K562 (cell line): ENCODE measurements around the gene ADD2. TPM values are rescaled to one million over a fixed set of nuclear protein-coding genes. Genes with fewer than 3 reads are reported as not detected.

Experiments
- ATAC-seq: fragments of 200-7000 bp; cut with Tn5 transposase; 3 replicates; pipeline ENCODE4 v1.9.1; 2020; ENCODE audit warnings: moderate library complexity
- BruUV-seq: library from RNA; stranded (reverse); fragments of 400-500 nt; replicated peaks from 2 replicates; lab custom pipeline; 2021; lab: Mats Ljungman, UMichigan
- CTCF ChIA-PET: fragments of 300-600 bp; formaldehyde crosslinking; extraction: SDS; loops from one replicate; lab custom pipeline; 2021; ENCODE audit warnings: low intra/inter-chr PET ratio; lab: Yijun Ruan, JAX
- POLR2A ChIA-PET: fragments of 300-600, 350-650 bp; sonication (Branson Sonifier 250); formaldehyde crosslinking; extraction: SDS; loops from one replicate; lab custom pipeline; 2021; ENCODE audit warnings: antibody characterized with exemption, inconsistent platforms; lab: Yijun Ruan, JAX
- DNase-seq, 4 experiments: peaks; one replicate each; pipeline versions ENCODE4 v3.0.0 to v3.0.0-alpha.2; 2011 to 2018; ENCODE audit warnings: low spot score in 3 of 4, mixed read lengths in 3 of 4; ENCODE audit errors: extremely low read depth in 1 of 4
- FAIRE-seq: peaks from 2 replicates; lab custom pipeline; 2011; peaks lifted over from hg19 to GRCh38; lab: Jason Lieb, UNC
- H2AFZ ChIP-seq: 2 replicates; pipeline ENCODE4 v1.6.0; 2011; ENCODE audit warnings: low read depth, low read length, control low read depth, inconsistent platforms
- H3K27ac ChIP-seq: fragments of 200-600 bp; 3 replicates; pipeline ENCODE4 v1.8.0; 2011; ENCODE audit warnings: low read depth, mild to moderate bottlenecking, control low read depth, inconsistent platforms, low read length, moderate library complexity, mixed read lengths; ENCODE audit errors: extremely low read depth
- H3K27me3 ChIP-seq, 2 experiments: fragments of 300-600 bp in 1 of 2; 2 replicates in 1 of 2; 3 replicates in 1 of 2; pipeline versions ENCODE4 v1.6.0 to v1.8.0; 2011; ENCODE audit warnings: inconsistent platforms in 2 of 2, low read length in 2 of 2, mild to moderate bottlenecking in 1 of 2, mixed read lengths in 1 of 2, moderate library complexity in 1 of 2; ENCODE audit not compliant: control insufficient read depth in 2 of 2, insufficient read depth in 2 of 2
- H3K36me3 ChIP-seq: fragments of 300-600 bp; 3 replicates; pipeline ENCODE4 v1.8.0; 2011; ENCODE audit warnings: mild to moderate bottlenecking, low read length, inconsistent platforms; ENCODE audit not compliant: control insufficient read depth, insufficient read depth
- H3K4me1 ChIP-seq, 2 experiments: fragments of 200-600 bp in 1 of 2; replicated peaks in 1 of 2; 2 replicates in 1 of 2; 3 replicates in 1 of 2; pipeline versions ENCODE4 v1.5.1 to v1.8.0; 2011; ENCODE audit warnings: inconsistent platforms in 2 of 2, low read length in 2 of 2, mild to moderate bottlenecking in 1 of 2, mixed read lengths in 1 of 2, moderate library complexity in 1 of 2; ENCODE audit not compliant: control insufficient read depth in 2 of 2, insufficient read depth in 2 of 2
- H3K4me2 ChIP-seq: 2 replicates; pipeline ENCODE4 v1.6.1; 2011; ENCODE audit warnings: low read length, control low read depth, inconsistent platforms, mixed read lengths; ENCODE audit not compliant: insufficient read depth
- H3K4me3 ChIP-seq: fragments of 200-600 bp; sonication (generic), shearing (Covaris generic); 2 replicates; pipeline ENCODE4 v1.5.1; 2016; ENCODE audit warnings: control low read depth, inconsistent platforms
- H3K79me2 ChIP-seq: fragments of 200-600 bp; 3 replicates; pipeline ENCODE4 v1.8.0; 2011; ENCODE audit warnings: low read length, inconsistent platforms; ENCODE audit not compliant: control insufficient read depth, insufficient read depth
- H3K9ac ChIP-seq, 2 experiments: 2 replicates each; pipeline versions ENCODE4 v1.6.0 to v1.6.1; 2011; ENCODE audit warnings: low read depth in 2 of 2, low read length in 2 of 2, control low read depth in 1 of 2, inconsistent platforms in 1 of 2, mild to moderate bottlenecking in 1 of 2, mixed read lengths in 1 of 2; ENCODE audit not compliant: insufficient read depth in 1 of 2
- H3K9me1 ChIP-seq: one replicate; pipeline ENCODE4 v1.6.0; 2011; ENCODE audit warnings: inconsistent platforms, mild to moderate bottlenecking, low read length, moderate library complexity; ENCODE audit not compliant: control insufficient read depth, insufficient read depth
- H3K9me3 ChIP-seq: replicated peaks from 2 replicates; pipeline ENCODE4 v1.5.1; 2011; ENCODE audit warnings: low read depth, low read length, inconsistent platforms; ENCODE audit not compliant: control insufficient read depth, insufficient read depth
- H4K20me1 ChIP-seq: replicated peaks from 2 replicates; pipeline ENCODE4 v1.6.1; 2011; ENCODE audit warnings: low read length, inconsistent platforms, mixed read lengths; ENCODE audit not compliant: control insufficient read depth, insufficient read depth
- CREM ChIP-seq: IDR thresholded peaks from 2 replicates; pipeline ENCODE4 v1.6.1; 2014; ENCODE audit warnings: antibody characterized with exemption, low read depth
- EGR1 ChIP-seq: fragments of 450-650 bp; conservative IDR thresholded peaks from 2 replicates; pipeline ENCODE4 v1.6.1; 2017; ENCODE audit warnings: mild to moderate bottlenecking
- ESRRB ChIP-seq: fragments of 250-450 bp; sonication (Bioruptor Pico); IDR thresholded peaks from 2 replicates; pipeline ENCODE4 v1.5.0; 2020; ENCODE audit warnings: mild to moderate bottlenecking, moderate library complexity, borderline replicate concordance
- ETV6 ChIP-seq, 3 experiments: fragments of 150-350 bp in 1 of 3; sonication (generic) in 1 of 3; formaldehyde crosslinking in 1 of 3; IDR thresholded peaks; 2 replicates each; pipeline versions ENCODE4 v1.6.1 to v1.8.0; 2014 to 2022; ENCODE audit warnings: borderline replicate concordance in 2 of 3, low read depth in 2 of 3, antibody characterized with exemption in 1 of 3, low read length in 1 of 3, mild to moderate bottlenecking in 1 of 3, missing genetic modification reagents in 1 of 3
- KAT8 ChIP-seq: fragments of 450-650 bp; IDR thresholded peaks from 2 replicates; pipeline ENCODE4 v1.6.1; 2016; ENCODE audit warnings: low read depth, mild to moderate bottlenecking
- MEF2D ChIP-seq: conservative IDR thresholded peaks from 2 replicates; pipeline ENCODE4 v1.6.1; 2016; ENCODE audit warnings: low read depth, missing genetic modification characterization, missing compliant biosample characterization
- NONO ChIP-seq, 2 experiments: fragments of 200-400 bp in 1 of 2; fragments of 450-650 bp in 1 of 2; formaldehyde crosslinking in 1 of 2; IDR thresholded peaks; 2 replicates each; pipeline ENCODE4 v1.6.1; 2017; ENCODE audit warnings: low read depth in 2 of 2, mild to moderate bottlenecking in 2 of 2, moderate library complexity in 2 of 2, low read length in 1 of 2
- RBM39 ChIP-seq: fragments of 200-400 bp; formaldehyde crosslinking; optimal IDR thresholded peaks from 2 replicates; pipeline ENCODE3; 2018; ENCODE audit warnings: low read depth, low read length
- SAFB ChIP-seq: fragments of 200-400 bp; formaldehyde crosslinking; IDR thresholded peaks from 2 replicates; pipeline ENCODE4 v1.6.1; 2017; ENCODE audit warnings: low read depth, low read length, borderline replicate concordance
- SMARCA4 ChIP-seq: fragments of 450-650 bp; IDR thresholded peaks from 2 replicates; pipeline ENCODE4 v1.6.1; 2016
- SRSF9 ChIP-seq: fragments of 200-400 bp; formaldehyde crosslinking; IDR thresholded peaks from 2 replicates; pipeline ENCODE4 v1.6.1; 2017; ENCODE audit warnings: low read depth, low read length, borderline replicate concordance
- ZNF282 ChIP-seq: sonication (generic); formaldehyde crosslinking; IDR thresholded peaks from 2 replicates; pipeline ENCODE4 v1.8.1; 2023; ENCODE audit warnings: missing genetic modification reagents
- ZNF324 ChIP-seq: fragments of 250-450 bp; sonication (Bioruptor Pico); IDR thresholded peaks from 2 replicates; pipeline ENCODE4 v1.4.0; 2020; ENCODE audit warnings: mild to moderate bottlenecking
- WGBS: fragments of 100-300 bp; shearing (Covaris generic); methylation state at CpG from one replicate; pipeline ENCODE4 v1.1.6; 2016; ENCODE audit warnings: low coverage, mixed read lengths; ENCODE audit not compliant: insufficient coverage; ENCODE audit errors: missing lambda C conversion rate; 5-methylcytosine and 5-hydroxymethylcytosine counted together
- in situ Hi-C: fragments of 300-500 bp; cut with MboI; formaldehyde crosslinking; loops from 4 replicates; pipeline ENCODE4 v1.15.0; 2018; ENCODE audit warnings: inconsistent platforms, mixed read lengths
- intact Hi-C: fragments of 100-400 bp; cut with micrococcal nuclease; formaldehyde crosslinking; loops from 2 replicates; pipeline ENCODE4 v1.14.2; 2022
- polyA plus RNA-seq, 8 experiments: library from polyadenylated mRNA; depleted of rRNA in 4 of 8; stranded (reverse) in 5 of 8; unstranded in 3 of 8; fragments of >200 nt; fragmentation: Nextera tagmentation in 2 of 8; fragmentation: Illumina TruSeq in 1 of 8; extraction: Ambion mirVana in 2 of 8; extraction: Trizol in 1 of 8; gene quantifications; 2 replicates each; pipeline versions ENCODE4 v1.2.1 to v1.2.3, GENCODE V29; 2011 to 2014; ENCODE audit warnings: inconsistent platforms in 1 of 8, missing spikeins in 1 of 8
- total RNA-seq, 7 experiments: library from RNA; depleted of rRNA in 6 of 7; stranded (reverse); fragments of >200 nt in 6 of 7; fragmentation: Illumina TruSeq in 2 of 7; extraction: Trizol in 2 of 7; gene quantifications; 2 replicates each; pipeline versions ENCODE4 v1.2.1 to v1.2.3, GENCODE V29; 2011 to 2021; ENCODE audit warnings: low replicate concordance in 1 of 7
- TF ChIP-seq, protein P1 (sequence below): fragments of 250-450 bp; sonication (Bioruptor Pico); IDR thresholded peaks from 2 replicates; pipeline ENCODE4 v1.8.0; 2022; ENCODE audit warnings: moderate library complexity, mild to moderate bottlenecking, inconsistent platforms
- TF ChIP-seq, protein P2 (sequence below): fragments of 450-650 bp; IDR thresholded peaks from 2 replicates; pipeline ENCODE4 v1.6.1; 2016
- TF ChIP-seq, protein P3 (sequence below): sonication (generic); formaldehyde crosslinking; IDR thresholded peaks from 2 replicates; pipeline ENCODE4 v1.8.0; 2022; ENCODE audit warnings: missing genetic modification reagents, mild to moderate bottlenecking, moderate library complexity, borderline replicate concordance
- TF ChIP-seq, protein P4 (sequence below): fragments of 250-450 bp; sonication (Bioruptor Pico); IDR thresholded peaks from 2 replicates; pipeline ENCODE4 v1.8.0; 2021; ENCODE audit warnings: moderate library complexity, mild to moderate bottlenecking, inconsistent platforms

The ADD2 gene
- total and polyA plus RNA-seq, 9 of the 15 experiments (the other 6 are each of a cell fraction or from before 2014, with no cell fraction given), result 3.5 to 63.0 (median 36.2) TPM

DNA sequence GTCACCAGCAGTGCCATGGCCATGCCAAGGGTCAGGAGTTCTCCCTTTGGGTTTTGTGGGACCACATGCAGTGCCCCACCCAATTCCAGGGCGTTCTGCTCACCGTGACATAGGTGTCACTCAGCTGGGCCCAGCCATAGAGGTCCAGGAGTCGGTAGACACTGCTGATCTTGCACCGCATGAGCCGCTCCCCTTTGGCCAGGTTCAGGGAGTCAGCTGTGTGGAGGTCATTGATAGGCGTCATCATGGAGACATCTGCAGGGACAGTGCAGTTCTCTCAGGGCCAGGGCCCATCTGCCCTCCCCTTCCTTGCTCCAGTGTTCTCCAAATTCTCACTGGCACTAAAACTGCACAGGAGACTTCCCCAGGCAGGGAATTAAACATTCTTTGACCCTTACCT, 71.9 kb downstream of the ADD2 start:
- H4K20me1 ChIP-seq, result no peaks in the 10 kb centered on the region
- 37% methylated on average over 6 of the region's 6 CpGs for WGBS
- FAIRE-seq, result peak; percentile 23
- no TSS peak for BruUV-seq
- H3K27me3 ChIP-seq, result no peaks in the 10 kb centered on the region
- H3K79me2 ChIP-seq, result no peaks in the 10 kb centered on the region
- no peak overlapping the region for H3K27ac ChIP-seq
- ChIA-PET POLR2A (interaction anchor here (0.6 to 2.2 kb wide), 5 partner anchors 8 to 56 kb away, joined by 3 to 9 read pairs (median 5); no protein-coding TSS in a partner anchor), CTCF (no interaction called here)
- H3K9me1 ChIP-seq, result peaks cover 9% of the 10 kb centered on the region
- H3K36me3 ChIP-seq, result peaks cover 41% of the 10 kb centered on the region
- peak in 3 of 4 experiments; percentile 35 to 53 (median 42) for DNase-seq
- H3K4me1 ChIP-seq, result peaks cover 7 to 13% of the 10 kb centered on the region in 2 experiments; a peak in 3 of 5 replicates
- intact Hi-C loops (no loop called here), in situ Hi-C loops (no loop called here)
- peak; percentile 70 for ATAC-seq
- H3K9me3 ChIP-seq, result no peaks in the 10 kb centered on the region
- no peak overlapping the region for H3K4me3 ChIP-seq
- H3K4me2 ChIP-seq, result no peak overlapping the region
- H2AFZ ChIP-seq, result no peak overlapping the region
- peak overlapping the region in 1 of 2 experiments; percentile 23; a peak in 1 of 4 replicates for H3K9ac ChIP-seq
- no peak for TF ChIP-seq EGR1
- TF ChIP-seq NONO (IDR thresholded peaks at IDR 0.05; ENCODE audit: low read depth in 2 of 2, low read length in 1 of 2), result no peak
- TF ChIP-seq, protein P1, sequence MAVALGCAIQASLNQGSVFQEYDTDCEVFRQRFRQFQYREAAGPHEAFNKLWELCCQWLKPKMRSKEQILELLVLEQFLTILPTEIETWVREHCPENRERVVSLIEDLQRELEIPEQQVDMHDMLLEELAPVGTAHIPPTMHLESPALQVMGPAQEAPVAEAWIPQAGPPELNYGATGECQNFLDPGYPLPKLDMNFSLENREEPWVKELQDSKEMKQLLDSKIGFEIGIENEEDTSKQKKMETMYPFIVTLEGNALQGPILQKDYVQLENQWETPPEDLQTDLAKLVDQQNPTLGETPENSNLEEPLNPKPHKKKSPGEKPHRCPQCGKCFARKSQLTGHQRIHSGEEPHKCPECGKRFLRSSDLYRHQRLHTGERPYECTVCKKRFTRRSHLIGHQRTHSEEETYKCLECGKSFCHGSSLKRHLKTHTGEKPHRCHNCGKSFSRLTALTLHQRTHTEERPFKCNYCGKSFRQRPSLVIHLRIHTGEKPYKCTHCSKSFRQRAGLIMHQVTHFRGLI (CRISPR knock-in tag), result no peak
- no peak for TF ChIP-seq KAT8
- TF ChIP-seq ETV6 (IDR thresholded peaks at IDR 0.05; ENCODE audit: borderline replicate concordance in 1 of 2, low read depth in 2 of 2, low read length in 1 of 2), result no peak
- no peak for TF ChIP-seq ETV6 (CRISPR knock-in tag; IDR thresholded peaks at IDR 0.05; ENCODE audit: borderline replicate concordance)
- TF ChIP-seq, protein P2, sequence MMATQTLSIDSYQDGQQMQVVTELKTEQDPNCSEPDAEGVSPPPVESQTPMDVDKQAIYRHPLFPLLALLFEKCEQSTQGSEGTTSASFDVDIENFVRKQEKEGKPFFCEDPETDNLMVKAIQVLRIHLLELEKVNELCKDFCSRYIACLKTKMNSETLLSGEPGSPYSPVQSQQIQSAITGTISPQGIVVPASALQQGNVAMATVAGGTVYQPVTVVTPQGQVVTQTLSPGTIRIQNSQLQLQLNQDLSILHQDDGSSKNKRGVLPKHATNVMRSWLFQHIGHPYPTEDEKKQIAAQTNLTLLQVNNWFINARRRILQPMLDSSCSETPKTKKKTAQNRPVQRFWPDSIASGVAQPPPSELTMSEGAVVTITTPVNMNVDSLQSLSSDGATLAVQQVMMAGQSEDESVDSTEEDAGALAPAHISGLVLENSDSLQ, result peak; percentile 35; the same call in 1 of the 2 replicates
- no peak for TF ChIP-seq ESRRB (CRISPR knock-in tag)
- TF ChIP-seq RBM39, result no peak
- TF ChIP-seq, protein P3, sequence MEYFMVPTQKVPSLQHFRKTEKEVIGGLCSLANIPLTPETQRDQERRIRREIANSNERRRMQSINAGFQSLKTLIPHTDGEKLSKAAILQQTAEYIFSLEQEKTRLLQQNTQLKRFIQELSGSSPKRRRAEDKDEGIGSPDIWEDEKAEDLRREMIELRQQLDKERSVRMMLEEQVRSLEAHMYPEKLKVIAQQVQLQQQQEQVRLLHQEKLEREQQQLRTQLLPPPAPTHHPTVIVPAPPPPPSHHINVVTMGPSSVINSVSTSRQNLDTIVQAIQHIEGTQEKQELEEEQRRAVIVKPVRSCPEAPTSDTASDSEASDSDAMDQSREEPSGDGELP (CRISPR knock-in tag), result peak; percentile 70; the same call in 1 of the 2 replicates
- no peak for TF ChIP-seq ZNF282 (CRISPR knock-in tag)
- TF ChIP-seq CREM, result no peak
- TF ChIP-seq, protein P4, sequence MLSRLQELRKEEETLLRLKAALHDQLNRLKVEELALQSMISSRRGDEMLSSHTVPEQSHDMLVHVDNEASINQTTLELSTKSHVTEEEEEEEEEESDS (CRISPR knock-in tag), result no peak
- TF ChIP-seq MEF2D, result no peak
- no peak for TF ChIP-seq ZNF324 (CRISPR knock-in tag)
- no peak for TF ChIP-seq SAFB
- TF ChIP-seq SMARCA4, result no peak
- TF ChIP-seq SRSF9, result no peak
